Measurements from ENCODE around the gene SPTBN1. TPM values are rescaled to one million over a fixed set of nuclear protein-coding genes. Genes with fewer than 3 reads are reported as not detected.
A peak's percentile ranks its signal among the peaks of the same experiment; 100 is the strongest.

SPTBN1 gene
- total and polyA plus RNA-seq, 2 donors (not counting 3 experiments of a cell fraction or from before 2014, with no cell fraction given): 63.3 to 320 TPM

- H3K27ac ChIP-seq (ENCODE audit: insufficient read depth, low read depth, low read length): peak overlapping the region; percentile 99
- POLR2A ChIA-PET: interaction anchor here (5.4 kb wide), 1 partner anchor 15 kb away, joined by 52 read pairs; no protein-coding TSS in a partner anchor
- H3K27me3 ChIP-seq (ENCODE audit: control insufficient read depth in 2 of 2, insufficient read depth in 2 of 2, low read length in 2 of 2): no peaks in the 10 kb centered on the region
- H4K20me1 ChIP-seq (replicated peaks; ENCODE audit: control insufficient read depth, extremely low read depth, insufficient read depth, low read length): no peaks in the 10 kb centered on the region
- peak; percentile 21 for FAIRE-seq
- no peaks in the 10 kb centered on the region for H3K36me3 ChIP-seq (ENCODE audit: control insufficient read depth in 2 of 2, extremely low read depth in 1 of 2, insufficient read depth in 2 of 2, low read length in 2 of 2)
- intact Hi-C loops (cut with micrococcal nuclease) (loop anchor here (1.0 to 5.0 kb wide), 3 partner anchors 33 to 100 kb away; no protein-coding TSS in a partner anchor), dilution Hi-C loops (cut with MboI; ENCODE audit: extremely low pct_ligation_motif_present, low sequenced_read_pairs) (no loop called here)
- H3K79me2 ChIP-seq (ENCODE audit: control insufficient read depth, insufficient read depth, low read length): peaks cover 43% of the 10 kb centered on the region
- H3K4me1 ChIP-seq (ENCODE audit: control insufficient read depth, extremely low read depth, insufficient read depth, low read length): peaks cover 42% of the 10 kb centered on the region
- no peaks in the 10 kb centered on the region for H3K9me1 ChIP-seq (replicated peaks; ENCODE audit: control insufficient read depth, extremely low read depth, insufficient read depth, low read length)
- H3K9me3 ChIP-seq (replicated peaks; ENCODE audit: control insufficient read depth, insufficient read depth, low read length): no peaks in the 10 kb centered on the region
- H3K9ac ChIP-seq (replicated peaks; ENCODE audit: extremely low read depth, insufficient read depth, low read length): peak overlapping the region; percentile 99
- TF ChIP-seq MAX (IDR thresholded peaks at IDR 0.05; ENCODE audit: insufficient read depth, insufficient read length) (no peak), GATA2 (IDR thresholded peaks at IDR 0.05; ENCODE audit: insufficient read depth, insufficient read length, low read depth, low read length) (peak; percentile 36), CTCF (IDR thresholded peaks at IDR 0.05; ENCODE audit: extremely low read depth in 1 of 2, insufficient read depth in 1 of 2, low read depth in 1 of 2, low read length in 2 of 2) (peak in 1 of 2 donors; percentile 25)
- peak overlapping the region; percentile 50 to 99 (median 99) for H3K4me3 ChIP-seq (replicated peaks in 1 of 3; ENCODE audit: insufficient read depth in 1 of 3, low read depth in 1 of 3, low read length in 3 of 3)
- DNase-seq (ENCODE audit: low read depth, low spot score): peak; percentile 73
- H3K4me2 ChIP-seq (ENCODE audit: insufficient read depth, low read length): peak overlapping the region; percentile 98
- CTCF ChIA-PET: interaction anchor here (0.8 to 4.2 kb wide), 13 partner anchors 14 to 351 kb away, joined by 3 to 30 read pairs (median 4); no protein-coding TSS in a partner anchor
- H2AFZ ChIP-seq (ENCODE audit: low read depth, low read length): peak overlapping the region; percentile 42
- TSS peak; percentile 2 for BruUV-seq (replicated peaks)
These were observed 101.6 kb downstream of the SPTBN1 start for GRCh38 chr2:54557601-54558187.
